ENCODE data around the gene ZNG1F.
"Not testable (repeated sequence)": the region's sequence is repeated elsewhere in the genome, so short reads cannot be mapped to it uniquely, and the experiment has no call there.

Gene ZNG1F

DNA sequence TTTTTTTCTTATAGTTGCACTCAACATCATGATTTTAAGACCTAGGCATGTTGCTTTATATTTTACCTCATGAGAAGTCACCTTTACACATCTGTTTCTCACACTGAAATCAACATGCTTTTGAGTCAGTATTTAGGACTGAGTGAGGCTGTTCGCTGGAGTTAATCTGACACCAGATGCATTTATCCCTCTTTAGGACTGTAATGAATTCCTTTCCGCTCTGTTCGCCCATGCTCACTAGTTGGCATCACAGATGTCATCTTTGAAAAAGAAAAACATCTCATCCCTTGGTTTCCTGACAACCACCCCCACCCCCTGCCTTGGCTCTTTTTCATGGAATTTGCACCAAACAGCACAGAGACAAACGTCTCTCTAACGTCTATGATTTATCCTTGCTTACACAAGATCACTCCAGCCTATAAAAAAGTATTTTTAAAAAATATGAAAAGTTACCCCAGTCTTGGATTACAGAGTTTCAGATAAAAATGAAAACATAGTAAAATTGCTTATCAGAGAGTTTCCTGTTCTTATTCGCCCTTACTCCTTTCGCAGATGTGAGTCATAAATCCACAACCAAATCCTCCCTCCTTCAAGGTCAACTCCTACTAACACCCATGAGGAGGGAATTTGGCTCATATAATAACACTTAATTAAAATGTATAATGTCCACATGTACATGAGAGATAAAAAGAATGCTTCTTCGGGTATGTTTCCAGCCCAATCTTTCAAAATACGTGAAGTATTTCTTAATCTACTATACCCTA is 94.9 kb downstream of the ZNG1F start:
- DNase-seq (ENCODE audit: low spot score); in situ Hi-C loops (cut with MboI; ENCODE audit: low sequenced_read_pairs, unreplicated experiment): not testable (repeated sequence)

DNA sequence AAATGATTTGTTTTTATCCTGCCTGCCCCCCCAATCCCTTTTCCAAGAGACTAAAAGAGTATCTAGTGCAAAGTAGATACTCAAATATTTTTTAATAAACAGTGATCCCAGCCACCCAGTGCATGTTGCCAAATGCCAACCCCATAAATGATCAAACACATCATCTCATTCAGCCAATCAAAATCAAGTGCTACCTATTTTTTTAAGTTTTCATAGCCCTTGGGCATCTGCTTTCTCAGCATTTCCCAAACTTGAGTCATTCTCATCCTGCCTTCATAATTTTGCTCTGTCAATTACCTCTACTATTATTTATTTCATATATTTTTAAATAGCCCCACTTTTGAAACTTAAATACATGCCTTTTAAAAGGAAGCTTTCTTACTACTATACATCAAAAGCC is 98.2 kb downstream of the ZNG1F start:
- in situ Hi-C loops (cut with MboI; ENCODE audit: low sequenced_read_pairs, unreplicated experiment); DNase-seq (ENCODE audit: low spot score): not testable (repeated sequence)

DNA sequence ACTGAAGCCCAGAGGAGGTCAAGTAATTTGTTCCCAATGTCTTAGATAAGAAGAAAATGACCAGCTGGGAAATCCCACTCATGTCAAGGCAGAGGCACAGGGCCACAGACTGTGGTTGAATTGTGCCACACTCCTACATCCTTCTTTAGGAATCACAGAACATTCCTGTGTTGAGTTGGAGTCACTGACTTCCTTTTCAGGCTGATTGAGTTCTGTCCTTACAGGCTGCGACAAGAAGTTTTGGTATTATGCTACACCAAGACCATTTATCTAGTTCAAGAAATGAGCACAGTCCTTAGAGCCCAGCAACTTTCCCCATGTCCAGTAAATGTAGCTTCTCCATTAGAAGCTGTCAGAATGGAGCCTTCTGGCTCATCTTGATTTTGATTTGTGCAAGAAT is 98.7 kb downstream of the ZNG1F start:
- in situ Hi-C loops (cut with MboI; ENCODE audit: low sequenced_read_pairs, unreplicated experiment); DNase-seq (ENCODE audit: low spot score): not testable (repeated sequence)

DNA sequence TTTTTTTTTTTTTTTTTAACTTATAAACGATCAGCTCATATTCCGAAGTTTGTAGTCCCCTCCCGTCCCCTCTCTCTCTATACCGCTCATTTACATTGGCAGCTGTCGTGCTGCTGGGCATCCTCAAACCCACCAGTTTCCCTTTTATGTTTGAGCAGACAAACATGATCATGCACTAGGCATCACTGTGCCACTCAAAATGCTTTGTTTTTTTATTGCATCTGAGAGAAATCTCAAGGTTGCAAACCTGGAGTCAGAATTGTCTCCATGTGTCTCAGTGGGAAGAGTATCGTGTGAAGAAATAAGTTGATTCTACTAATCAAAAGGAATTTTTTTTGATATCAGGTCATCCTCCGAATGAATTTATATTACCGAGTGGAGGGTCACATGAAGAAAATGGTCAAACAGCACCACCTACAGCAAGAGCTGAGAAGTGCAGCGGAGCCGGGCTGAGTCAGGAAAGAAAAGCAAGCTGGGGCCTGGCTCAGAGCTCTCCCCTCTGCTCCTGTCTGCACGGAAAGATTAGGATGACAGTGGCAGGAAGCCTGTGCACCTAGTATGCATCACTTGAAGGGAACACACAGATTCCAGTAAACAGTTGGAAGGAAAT is 100.6 kb downstream of the ZNG1F start:
- in situ Hi-C loops (cut with MboI; ENCODE audit: low sequenced_read_pairs, unreplicated experiment); DNase-seq (ENCODE audit: low spot score): not testable (repeated sequence)

DNA sequence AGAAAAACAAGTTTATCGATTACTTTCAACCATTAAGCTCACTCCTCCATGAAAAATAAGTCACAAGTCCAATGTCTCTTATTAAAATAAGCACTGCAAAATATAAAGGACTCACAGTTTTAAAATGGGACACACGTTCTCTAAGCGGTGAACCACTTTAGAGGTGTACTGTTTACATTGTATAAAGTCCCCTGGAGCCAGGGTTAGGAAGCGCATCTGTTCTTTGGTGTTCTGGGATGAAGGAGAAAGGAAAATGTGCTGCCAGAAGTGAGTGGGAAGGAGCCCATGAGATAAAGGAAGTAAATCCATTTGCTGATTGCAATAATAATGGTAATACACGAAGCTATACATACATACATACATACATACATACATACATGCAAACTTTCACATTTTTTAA is 101.2 kb downstream of the ZNG1F start:
- DNase-seq (ENCODE audit: low spot score); in situ Hi-C loops (cut with MboI; ENCODE audit: low sequenced_read_pairs, unreplicated experiment): not testable (repeated sequence)

DNA sequence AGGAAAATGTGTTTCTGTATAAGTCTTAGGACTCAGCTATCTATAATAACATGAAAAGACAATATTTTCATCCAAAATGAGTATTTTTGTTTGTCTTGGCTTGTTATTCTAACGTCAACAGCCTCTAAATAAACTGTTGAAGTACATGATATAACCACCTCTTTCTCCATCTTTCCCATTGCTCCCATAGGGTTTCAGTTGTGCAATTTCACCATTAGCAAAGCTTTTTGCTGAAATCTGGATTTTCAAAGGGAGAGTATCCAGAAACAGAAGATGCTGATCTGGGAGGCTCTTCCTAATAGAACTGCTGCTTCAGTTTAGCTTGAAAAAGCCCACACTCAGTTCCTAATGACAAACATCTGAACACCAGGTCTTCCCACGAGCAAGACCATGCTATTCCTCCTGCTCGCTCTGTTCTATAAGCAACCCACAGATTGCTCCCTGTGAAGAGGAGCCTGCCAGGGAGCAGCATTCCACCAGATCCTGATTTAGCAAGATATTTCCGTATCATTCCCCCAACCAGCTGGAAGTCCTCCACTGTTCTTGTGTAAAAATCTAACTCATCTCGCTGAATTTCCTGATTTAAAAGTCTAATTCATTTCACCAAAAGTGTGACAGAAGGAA is 101.8 kb downstream of the ZNG1F start:
- DNase-seq (ENCODE audit: low spot score); in situ Hi-C loops (cut with MboI; ENCODE audit: low sequenced_read_pairs, unreplicated experiment): not testable (repeated sequence)

DNA sequence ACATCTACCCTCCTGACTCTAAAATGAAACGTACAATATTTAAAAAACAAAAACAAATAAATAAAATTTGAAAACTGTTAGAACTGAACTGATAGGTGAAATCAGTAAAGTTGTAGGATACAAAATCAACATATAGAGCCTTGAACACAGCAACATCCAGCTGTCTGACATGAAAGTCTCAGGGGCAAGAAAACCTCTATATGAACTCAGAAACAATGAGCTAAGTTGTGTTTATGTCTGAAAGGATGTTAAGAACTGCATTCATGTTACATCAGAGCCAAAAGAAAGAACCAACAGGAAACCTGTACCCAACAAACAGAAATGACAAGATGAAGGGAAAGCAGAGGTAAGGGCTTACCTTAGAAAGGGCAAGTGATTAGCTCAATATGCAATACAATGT is 102.4 kb downstream of the ZNG1F start:
- DNase-seq (ENCODE audit: low spot score); in situ Hi-C loops (cut with MboI; ENCODE audit: low sequenced_read_pairs, unreplicated experiment): not testable (repeated sequence)

DNA sequence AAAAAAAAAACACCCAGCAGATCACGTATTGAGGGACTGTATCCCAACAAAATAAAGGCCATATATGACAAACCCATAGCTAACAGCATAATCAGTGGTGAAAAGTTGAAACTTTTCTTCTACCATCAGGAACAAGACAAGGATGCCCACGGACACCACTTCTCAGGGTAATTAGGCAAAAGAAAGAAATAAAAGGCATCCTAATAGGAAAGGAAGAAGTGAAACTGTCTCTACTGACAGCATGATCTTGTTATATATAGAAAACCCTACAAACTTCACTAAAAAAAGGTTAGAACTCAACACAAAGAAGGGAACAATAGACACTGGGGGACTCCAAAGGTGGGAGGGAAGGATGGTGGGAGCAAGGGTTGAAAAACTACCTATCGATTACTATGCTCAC is 102.9 kb downstream of the ZNG1F start:
- in situ Hi-C loops (cut with MboI; ENCODE audit: low sequenced_read_pairs, unreplicated experiment); DNase-seq (ENCODE audit: low spot score): not testable (repeated sequence)

DNA sequence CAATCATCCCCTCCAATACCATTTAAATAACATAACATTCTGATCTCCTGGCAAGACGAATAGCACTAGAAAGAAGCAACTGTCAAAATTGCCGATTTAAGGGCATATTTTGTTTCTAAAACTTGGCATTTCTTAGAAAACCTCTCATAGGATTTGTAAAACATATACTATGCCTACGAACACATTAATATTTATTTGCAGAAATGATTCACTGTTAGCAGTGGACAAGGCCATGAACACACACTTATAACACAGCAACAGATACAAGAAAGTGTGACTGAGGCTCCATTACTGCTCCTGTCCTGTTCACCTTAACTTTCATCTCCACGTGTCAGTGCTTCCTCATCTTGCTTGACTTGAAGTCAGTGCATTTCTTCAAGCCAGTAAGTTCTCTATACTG is 106.8 kb downstream of the ZNG1F start:
- DNase-seq (ENCODE audit: low spot score); in situ Hi-C loops (cut with MboI; ENCODE audit: low sequenced_read_pairs, unreplicated experiment): not testable (repeated sequence)
